D721Med (cell line): Measurements from ENCODE around the gene EHMT1.

Experiments used
- DNase-seq: peaks from one replicate; pipeline ENCODE4 v3.0.0; 2011; ENCODE audit warnings: low spot score; ENCODE audit not compliant: insufficient read length
- FAIRE-seq: peaks from 2 replicates; lab custom pipeline; 2011; peaks lifted over from hg19 to GRCh38; lab: Jason Lieb, UNC
- CTCF ChIP-seq: IDR thresholded peaks from 2 replicates; pipeline ENCODE4 v1.5.1; 2012; ENCODE audit warnings: mild to moderate bottlenecking, control low read depth; ENCODE audit not compliant: insufficient read depth; ENCODE audit errors: missing control alignments

EHMT1 gene

DNA sequence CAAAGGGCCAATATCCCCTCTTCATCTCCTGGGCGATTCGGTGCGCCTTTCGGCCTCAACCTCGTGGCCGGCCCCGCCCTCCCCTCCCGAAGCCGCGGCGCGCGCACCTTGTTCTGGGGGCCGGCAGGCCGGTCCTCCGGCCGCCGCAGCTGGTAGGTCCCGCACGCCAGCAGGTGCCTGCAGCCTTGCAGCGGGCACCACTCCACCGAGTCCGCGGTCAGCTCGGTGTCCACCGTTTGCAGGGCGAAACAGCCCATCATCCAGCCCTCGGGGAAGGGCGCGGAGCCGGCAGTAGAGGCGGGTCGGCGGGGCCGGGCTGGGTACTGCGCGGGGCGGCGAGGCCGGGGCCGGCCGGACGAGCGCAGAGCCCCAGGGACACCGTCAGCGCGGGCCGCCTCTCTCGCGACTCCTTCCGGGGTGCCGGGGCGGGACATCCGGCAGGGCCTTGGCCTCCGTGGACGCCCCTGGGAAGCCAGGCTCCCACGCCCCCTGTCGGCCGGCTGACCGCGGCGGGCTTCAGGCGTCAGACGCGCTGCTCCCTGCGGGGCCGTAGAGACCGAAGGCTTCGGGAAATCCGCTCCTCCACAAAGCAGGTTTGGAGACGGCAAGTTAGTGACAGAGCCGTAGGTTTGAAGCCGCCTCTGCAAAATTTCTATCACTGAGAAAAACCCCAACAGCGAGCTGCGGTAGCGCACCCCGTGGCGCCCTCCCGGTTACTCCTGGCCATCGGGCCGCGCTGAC, 40.1 kb upstream of the EHMT1 start, which contains the start of gene DPH7:
Gene DPH7, minus strand, starts transcription at position 408 of the 741 bp plus-strand sequence. Its CDS starts 148 bp downstream, at position 260.
- TF ChIP-seq CTCF: peak; percentile 78
- no peak for FAIRE-seq
- peak; percentile 98 for DNase-seq

- no peak for TF ChIP-seq CTCF
- no peak for FAIRE-seq
- no peak for DNase-seq
These were observed 39.6 kb upstream of the EHMT1 start for GRCh38 chr9:137579259-137579604.

DNA sequence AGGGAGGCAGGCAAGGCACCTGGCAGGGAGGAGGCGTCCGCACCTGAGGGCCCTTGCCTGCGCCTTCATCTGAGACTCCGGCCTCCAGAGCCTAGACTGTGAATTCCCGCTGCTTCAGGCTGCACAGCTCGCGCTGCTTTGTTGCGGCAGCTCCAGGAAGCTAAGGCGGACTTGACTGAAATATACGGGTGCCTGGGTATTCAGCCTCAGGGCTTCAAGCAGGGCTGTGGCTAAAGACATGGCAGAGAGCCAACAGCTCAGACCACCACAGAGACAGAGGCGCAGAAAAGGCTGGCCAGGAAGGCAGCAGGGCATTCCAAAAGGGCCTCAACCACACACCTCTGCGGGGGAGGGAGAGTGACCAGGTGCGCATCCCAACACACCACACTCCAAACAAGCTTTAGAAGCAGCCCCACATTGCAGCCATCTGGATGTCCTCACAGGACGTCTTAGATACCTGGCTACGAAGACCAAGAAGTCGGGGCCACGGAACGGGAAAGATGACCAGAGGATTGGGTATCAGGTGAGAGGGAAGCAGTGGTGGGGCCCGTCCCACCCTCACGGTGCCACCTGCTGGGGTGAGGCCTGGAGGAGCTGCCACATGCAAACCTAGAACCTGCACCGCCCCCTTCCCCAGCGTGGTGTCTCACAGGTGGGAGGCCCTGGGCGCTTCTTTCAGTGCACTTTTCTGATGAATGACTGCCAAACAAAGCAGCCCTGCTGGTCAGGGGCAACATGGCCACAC, 38.4 kb upstream of the EHMT1 start:
- TF ChIP-seq CTCF: no peak
- FAIRE-seq (no peak), DNase-seq (no peak)

GRCh38 chr9:137580954-137581322, 37.9 kb upstream of the EHMT1 start:
- no peak for DNase-seq
- no peak for FAIRE-seq

DNA sequence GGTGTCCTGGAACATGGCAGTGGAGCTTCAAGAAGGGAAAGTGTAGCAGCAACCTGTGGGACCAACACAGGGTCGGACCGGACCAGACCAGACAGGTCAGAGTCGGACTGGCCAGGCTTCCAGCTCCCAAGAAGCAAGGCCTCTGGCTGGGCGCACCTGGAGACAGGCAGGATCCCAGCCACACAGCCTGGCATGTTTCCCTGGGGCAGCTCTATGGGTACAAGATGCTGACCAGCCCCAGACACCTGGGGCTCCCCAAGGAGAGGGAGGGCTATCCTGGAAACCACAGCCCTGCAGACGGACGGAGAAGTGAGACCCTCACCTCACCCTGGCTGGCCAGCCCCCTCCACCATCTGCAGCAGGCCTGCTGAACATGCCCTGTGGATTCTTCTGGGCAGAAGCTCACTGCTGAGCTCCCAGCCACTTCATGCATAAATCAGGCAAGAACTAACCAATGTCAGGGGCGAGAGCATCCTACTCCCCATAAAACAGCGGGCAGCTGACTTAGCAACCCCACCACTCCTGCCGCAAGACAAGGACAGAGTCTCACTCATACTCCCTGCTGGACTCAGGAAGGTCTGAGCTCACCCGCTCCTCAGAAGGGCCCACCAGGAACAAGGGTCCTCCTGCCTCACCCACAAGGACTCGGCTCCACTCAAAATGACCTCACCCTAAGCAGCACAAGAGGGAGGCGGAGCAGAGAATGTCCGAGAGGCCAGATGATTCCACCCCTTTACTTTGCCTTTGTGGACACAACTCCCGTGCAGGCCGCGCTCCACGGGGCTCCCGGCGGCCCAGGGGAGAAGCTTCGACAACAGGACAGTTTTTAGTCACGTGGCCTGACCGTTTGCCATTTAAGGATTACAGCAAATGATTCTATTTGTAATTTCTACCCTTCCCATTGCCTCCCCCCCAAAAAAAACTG, 37.2 kb upstream of the EHMT1 start:
- DNase-seq: no peak
- TF ChIP-seq CTCF: no peak
- no peak for FAIRE-seq

More at GRCh38 chr9:137580954-137581322, 37.9 kb upstream of the EHMT1 start:
- TF ChIP-seq CTCF: no peak

GRCh38 chr9:137582286-137582860, 36.4 kb upstream of the EHMT1 start:
- DNase-seq (no peak), FAIRE-seq (no peak)

More at GRCh38 chr9:137582286-137582860, 36.4 kb upstream of the EHMT1 start:
- peak; percentile 37 for TF ChIP-seq CTCF
